ENCODE results near the gene RASGRF1.

DNA sequence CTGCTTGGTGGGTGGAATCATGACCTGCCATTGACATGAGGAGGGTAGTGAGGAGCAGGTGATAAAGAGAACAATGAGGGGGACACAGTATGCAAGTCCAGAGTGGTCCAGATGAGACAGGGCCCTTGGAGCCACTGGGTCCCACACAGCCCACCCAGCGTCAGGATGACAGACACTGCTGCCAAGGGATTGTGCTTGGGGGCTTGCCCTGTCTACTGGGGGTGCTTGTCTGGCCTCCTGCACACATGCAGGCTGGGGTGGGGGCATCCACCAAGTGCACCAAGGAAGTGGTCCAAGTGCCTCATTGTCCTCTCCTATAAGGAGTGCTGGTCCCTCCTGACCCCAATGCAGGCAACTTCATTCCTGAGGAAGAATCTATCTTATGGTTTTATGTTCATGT is 106.5 kb downstream of the RASGRF1 start:
- TF ChIP-seq, protein P1, sequence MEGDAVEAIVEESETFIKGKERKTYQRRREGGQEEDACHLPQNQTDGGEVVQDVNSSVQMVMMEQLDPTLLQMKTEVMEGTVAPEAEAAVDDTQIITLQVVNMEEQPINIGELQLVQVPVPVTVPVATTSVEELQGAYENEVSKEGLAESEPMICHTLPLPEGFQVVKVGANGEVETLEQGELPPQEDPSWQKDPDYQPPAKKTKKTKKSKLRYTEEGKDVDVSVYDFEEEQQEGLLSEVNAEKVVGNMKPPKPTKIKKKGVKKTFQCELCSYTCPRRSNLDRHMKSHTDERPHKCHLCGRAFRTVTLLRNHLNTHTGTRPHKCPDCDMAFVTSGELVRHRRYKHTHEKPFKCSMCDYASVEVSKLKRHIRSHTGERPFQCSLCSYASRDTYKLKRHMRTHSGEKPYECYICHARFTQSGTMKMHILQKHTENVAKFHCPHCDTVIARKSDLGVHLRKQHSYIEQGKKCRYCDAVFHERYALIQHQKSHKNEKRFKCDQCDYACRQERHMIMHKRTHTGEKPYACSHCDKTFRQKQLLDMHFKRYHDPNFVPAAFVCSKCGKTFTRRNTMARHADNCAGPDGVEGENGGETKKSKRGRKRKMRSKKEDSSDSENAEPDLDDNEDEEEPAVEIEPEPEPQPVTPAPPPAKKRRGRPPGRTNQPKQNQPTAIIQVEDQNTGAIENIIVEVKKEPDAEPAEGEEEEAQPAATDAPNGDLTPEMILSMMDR (IDR thresholded peaks at IDR 0.05): no peak
- TF ChIP-seq EZH2 (IDR thresholded peaks at IDR 0.05; ENCODE audit: borderline replicate concordance, insufficient read depth, low read depth, low read length, poor library complexity, severe bottlenecking): no peak

Data from B cell (primary cell).